Measurements from ENCODE around the gene ICAM4. TPM values are rescaled to one million over a fixed set of nuclear protein-coding genes. Genes with fewer than 3 reads are reported as not detected.

ICAM4 gene
- total RNA-seq, 1 donor from 2014 or later: not detected

DNA sequence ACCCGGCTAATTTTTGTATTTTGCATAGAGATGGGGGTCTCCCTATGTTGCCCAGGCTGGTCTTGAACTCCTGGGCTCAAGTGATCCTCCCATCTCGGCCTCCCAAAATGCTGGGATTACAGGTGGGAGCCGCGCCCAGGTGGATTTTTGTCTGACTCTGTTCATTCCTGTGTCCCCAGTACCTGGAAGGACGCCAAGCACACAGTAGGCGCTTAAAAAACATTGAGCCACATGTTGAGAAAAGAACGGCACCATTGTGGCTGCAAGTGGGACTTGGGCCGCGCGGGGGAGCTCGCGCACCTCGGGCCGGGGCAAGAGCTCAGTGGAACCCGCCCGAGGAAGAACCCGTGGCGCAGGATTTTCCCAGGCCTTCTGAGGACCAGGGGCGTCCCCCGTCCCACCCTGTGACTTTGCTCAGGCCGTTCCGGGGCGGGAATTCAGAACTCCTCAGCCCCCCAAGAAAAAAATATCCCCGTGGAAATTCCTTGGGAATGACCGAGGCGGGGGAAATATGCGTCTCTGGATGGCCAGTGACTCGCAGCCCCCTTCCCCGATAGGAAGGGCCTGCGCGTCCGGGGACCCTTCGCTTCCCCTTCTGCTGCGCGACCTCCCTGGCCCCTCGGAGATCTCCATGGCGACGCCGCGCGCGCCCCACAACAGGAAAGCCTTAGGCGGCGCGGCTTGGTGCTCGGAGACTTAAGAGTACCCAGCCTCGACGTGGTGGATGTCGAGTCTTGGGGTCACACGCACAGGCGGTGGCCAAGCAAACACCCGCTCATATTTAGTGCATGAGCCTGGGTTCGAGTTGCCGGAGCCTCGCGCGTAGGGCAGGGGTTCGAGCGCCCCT lies 17.2 kb upstream of the ICAM4 start:
- TF ChIP-seq, protein P1, sequence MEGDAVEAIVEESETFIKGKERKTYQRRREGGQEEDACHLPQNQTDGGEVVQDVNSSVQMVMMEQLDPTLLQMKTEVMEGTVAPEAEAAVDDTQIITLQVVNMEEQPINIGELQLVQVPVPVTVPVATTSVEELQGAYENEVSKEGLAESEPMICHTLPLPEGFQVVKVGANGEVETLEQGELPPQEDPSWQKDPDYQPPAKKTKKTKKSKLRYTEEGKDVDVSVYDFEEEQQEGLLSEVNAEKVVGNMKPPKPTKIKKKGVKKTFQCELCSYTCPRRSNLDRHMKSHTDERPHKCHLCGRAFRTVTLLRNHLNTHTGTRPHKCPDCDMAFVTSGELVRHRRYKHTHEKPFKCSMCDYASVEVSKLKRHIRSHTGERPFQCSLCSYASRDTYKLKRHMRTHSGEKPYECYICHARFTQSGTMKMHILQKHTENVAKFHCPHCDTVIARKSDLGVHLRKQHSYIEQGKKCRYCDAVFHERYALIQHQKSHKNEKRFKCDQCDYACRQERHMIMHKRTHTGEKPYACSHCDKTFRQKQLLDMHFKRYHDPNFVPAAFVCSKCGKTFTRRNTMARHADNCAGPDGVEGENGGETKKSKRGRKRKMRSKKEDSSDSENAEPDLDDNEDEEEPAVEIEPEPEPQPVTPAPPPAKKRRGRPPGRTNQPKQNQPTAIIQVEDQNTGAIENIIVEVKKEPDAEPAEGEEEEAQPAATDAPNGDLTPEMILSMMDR (IDR thresholded peaks at IDR 0.05): peak; percentile 91 to 98 (median 93)
- TF ChIP-seq POLR2A (IDR thresholded peaks at IDR 0.05) (no peak), POLR2AphosphoS5 (IDR thresholded peaks at IDR 0.05; ENCODE audit: insufficient read depth in 1 of 2, low read depth in 1 of 2) (peak; percentile 44 to 56)
- no peaks in the 10 kb centered on the region for H3K9me3 ChIP-seq
- intact Hi-C loops (cut with DNase I): loop anchor here (2.0 to 5.0 kb wide), 2 partner anchors 63 to 121 kb away; partner anchors contain the start of gene RAVER1
- H3K4me1 ChIP-seq: peaks cover 17% of the 10 kb centered on the region
- DNase-seq (ENCODE audit: extremely low spot score in 2 of 2): no peak
- peak overlapping the region; percentile 68 for H3K27ac ChIP-seq
- H3K4me3 ChIP-seq: peak overlapping the region; percentile 44 to 48
- H3K36me3 ChIP-seq: no peaks in the 10 kb centered on the region
- H3K27me3 ChIP-seq: no peaks in the 10 kb centered on the region

DNA sequence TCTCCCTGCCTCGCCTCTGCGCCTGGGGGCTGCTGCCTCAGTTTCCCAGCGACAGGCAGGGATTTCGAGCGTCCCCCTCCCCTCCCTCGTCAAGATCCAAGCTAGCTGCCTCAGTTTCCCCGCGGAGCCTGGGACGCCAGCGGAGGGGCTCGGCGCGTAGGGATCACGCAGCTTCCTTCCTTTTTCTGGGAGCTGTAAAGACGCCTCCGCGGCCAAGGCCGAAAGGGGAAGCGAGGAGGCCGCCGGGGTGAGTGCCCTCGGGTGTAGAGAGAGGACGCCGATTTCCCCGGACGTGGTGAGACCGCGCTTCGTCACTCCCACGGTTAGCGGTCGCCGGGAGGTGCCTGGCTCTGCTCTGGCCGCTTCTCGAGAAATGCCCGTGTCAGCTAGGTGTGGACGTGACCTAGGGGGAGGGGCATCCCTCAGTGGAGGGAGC lies 16.6 kb upstream of the ICAM4 start:
- Histone ChIP-seq H3K27ac (peak overlapping the region; percentile 68), H3K4me3 (peak overlapping the region; percentile 44 to 48), H3K4me1 (peaks cover 17% of the 10 kb centered on the region), H3K9me3 (no peaks in the 10 kb centered on the region), H3K36me3 (no peaks in the 10 kb centered on the region), H3K27me3 (no peaks in the 10 kb centered on the region)
- intact Hi-C loops (cut with DNase I): loop anchor here (5.0 kb wide), 1 partner anchor 62 kb away; the partner anchor contains the start of gene RAVER1
- TF ChIP-seq, protein P1 (IDR thresholded peaks at IDR 0.05): no peak
- TF ChIP-seq POLR2A (IDR thresholded peaks at IDR 0.05) (no peak), POLR2AphosphoS5 (IDR thresholded peaks at IDR 0.05; ENCODE audit: insufficient read depth in 1 of 2, low read depth in 1 of 2) (no peak)
- DNase-seq (ENCODE audit: extremely low spot score in 2 of 2): no peak

DNA sequence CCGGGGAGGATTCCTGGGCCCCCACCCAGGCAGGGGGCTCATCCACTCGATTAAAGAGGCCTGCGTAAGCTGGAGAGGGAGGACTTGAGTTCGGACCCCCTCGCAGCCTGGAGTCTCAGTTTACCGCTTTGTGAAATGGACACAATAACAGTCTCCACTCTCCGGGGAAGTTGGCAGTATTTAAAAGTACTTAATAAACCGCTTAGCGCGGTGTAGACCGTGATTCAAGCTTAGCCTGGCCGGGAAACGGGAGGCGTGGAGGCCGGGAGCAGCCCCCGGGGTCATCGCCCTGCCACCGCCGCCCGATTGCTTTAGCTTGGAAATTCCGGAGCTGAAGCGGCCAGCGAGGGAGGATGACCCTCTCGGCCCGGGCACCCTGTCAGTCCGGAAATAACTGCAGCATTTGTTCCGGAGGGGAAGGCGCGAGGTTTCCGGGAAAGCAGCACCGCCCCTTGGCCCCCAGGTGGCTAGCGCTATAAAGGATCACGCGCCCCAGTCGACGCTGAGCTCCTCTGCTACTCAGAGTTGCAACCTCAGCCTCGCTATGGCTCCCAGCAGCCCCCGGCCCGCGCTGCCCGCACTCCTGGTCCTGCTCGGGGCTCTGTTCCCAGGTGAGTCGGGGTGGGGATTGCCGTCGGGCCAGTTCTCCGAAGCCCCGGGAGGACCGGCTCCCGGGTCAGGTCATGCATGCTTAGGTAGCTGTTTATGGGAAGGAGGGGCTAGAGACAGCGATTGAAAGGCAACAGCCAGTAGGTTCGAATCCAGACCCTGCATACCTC lies 15.9 kb upstream of the ICAM4 start, which contains the start of gene ICAM1:
Gene ICAM1 (plus strand): TSS at position 505 of the 779 bp plus-strand sequence. CDS start 40 bp downstream, at position 545.
- no peaks in the 10 kb centered on the region for H3K27me3 ChIP-seq
- H3K36me3 ChIP-seq: no peaks in the 10 kb centered on the region
- peaks cover 17% of the 10 kb centered on the region for H3K4me1 ChIP-seq
- DNase-seq (ENCODE audit: extremely low spot score in 2 of 2): no peak
- H3K9me3 ChIP-seq: no peaks in the 10 kb centered on the region
- peak within 1 kb of the TSS; percentile 68 for H3K27ac ChIP-seq
- peak in 1 of 2 donors; percentile 53 for TF ChIP-seq POLR2A (IDR thresholded peaks at IDR 0.05)
- peak; percentile 61 to 85 for TF ChIP-seq POLR2AphosphoS5 (IDR thresholded peaks at IDR 0.05; ENCODE audit: insufficient read depth in 1 of 2, low read depth in 1 of 2)
- TF ChIP-seq, protein P1 (IDR thresholded peaks at IDR 0.05): no peak
- intact Hi-C loops (cut with DNase I): loop anchor here (5.0 kb wide), 1 partner anchor 61 kb away; the partner anchor contains the start of gene RAVER1
- peak within 1 kb of the TSS; percentile 44 to 48 for H3K4me3 ChIP-seq

DNA sequence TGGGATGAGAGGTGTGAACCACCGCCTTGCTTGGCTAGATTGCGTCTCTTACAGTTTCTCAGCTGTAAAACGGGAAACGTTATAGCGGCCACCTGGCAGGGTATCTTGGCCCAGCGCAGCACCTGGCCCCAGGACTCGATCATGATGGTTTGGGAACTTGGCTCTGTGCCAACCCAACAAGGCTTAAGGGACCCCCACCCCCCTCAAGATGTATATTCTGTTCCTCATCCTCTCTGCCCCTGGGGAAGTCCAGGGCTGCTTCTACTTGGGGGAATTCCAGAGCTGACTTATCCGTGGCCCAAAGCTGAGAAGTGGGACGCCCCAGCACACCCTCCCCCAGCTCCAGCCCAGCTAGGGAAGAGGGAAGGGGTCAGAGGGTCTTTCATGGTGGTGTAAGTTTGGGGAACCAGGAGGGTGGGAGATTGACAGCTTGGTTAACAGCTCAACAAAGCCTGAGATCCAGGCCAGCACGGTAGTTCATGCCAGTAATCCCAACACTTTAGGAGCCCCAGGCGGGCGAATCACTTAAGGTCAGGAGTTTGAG lies 15.1 kb upstream of the ICAM4 start:
- intact Hi-C loops (cut with DNase I): loop anchor here (5.0 kb wide), 1 partner anchor 61 kb away; the partner anchor contains the start of gene RAVER1
- peak overlapping the region; percentile 44 to 48 for H3K4me3 ChIP-seq
- peak overlapping the region; percentile 68 for H3K27ac ChIP-seq
- peaks cover 17% of the 10 kb centered on the region for H3K4me1 ChIP-seq
- no peaks in the 10 kb centered on the region for H3K27me3 ChIP-seq
- no peak for DNase-seq (ENCODE audit: extremely low spot score in 2 of 2)
- H3K9me3 ChIP-seq: no peaks in the 10 kb centered on the region
- TF ChIP-seq POLR2AphosphoS5 (IDR thresholded peaks at IDR 0.05; ENCODE audit: insufficient read depth in 1 of 2, low read depth in 1 of 2): no peak
- TF ChIP-seq, protein P1 (IDR thresholded peaks at IDR 0.05): no peak
- H3K36me3 ChIP-seq: no peaks in the 10 kb centered on the region

Measured in vagina (tissue), 2 donors.